Endothelial cell of hepatic sinusoid (primary cell): ENCODE data around the gene NUDT16L1.
"Not testable (repeated sequence)": the region's sequence is repeated elsewhere in the genome, so short reads cannot be mapped to it uniquely, and the experiment has no call there.

Experiments used
- in situ Hi-C: cut with HindIII; loops from 2 replicates; pipeline ENCODE4 v1.10.0; 2017; ENCODE audit warnings: low sequenced_read_pairs

The NUDT16L1 gene

DNA sequence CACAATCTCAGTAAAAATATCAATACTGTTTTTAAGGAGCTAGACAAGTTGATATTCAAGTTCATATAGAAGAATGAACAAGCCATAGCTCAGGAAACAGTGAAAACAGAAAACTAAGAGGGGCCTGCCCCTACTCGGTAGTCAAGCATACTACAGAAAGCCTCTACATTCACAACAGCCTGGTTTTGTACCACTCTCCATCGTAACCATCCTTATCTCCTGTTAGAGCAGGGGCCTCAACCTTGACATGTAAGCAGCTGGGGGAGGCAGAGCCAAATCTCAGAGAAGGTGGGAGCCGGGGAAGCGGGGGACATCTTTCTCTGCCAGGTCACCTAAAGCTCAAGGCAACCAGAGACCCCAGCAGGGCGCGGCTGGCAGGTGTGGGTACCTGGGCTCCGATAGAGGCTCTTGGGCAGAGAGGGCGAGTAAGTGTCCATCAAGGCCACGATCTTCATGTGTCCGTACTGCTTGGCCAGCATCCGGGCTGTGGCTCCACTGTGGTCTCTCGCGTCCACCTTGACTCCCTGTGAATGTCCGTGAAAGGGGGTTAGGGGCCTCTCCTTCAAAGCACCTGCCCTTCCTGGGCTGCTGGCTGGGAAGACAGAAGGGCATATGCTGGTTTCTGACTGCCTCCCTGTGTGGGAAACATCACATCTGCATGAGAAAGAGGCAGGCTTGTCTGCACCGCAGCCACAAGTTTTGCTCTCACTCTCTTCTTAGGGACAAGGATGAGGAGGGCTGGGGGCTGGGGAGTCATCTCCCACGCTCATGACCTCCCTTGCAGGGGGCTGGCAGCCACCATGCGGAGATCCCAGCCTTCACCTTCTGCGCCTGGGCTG is 20.5 kb downstream of the NUDT16L1 start:
- in situ Hi-C loops: no loop called here

DNA sequence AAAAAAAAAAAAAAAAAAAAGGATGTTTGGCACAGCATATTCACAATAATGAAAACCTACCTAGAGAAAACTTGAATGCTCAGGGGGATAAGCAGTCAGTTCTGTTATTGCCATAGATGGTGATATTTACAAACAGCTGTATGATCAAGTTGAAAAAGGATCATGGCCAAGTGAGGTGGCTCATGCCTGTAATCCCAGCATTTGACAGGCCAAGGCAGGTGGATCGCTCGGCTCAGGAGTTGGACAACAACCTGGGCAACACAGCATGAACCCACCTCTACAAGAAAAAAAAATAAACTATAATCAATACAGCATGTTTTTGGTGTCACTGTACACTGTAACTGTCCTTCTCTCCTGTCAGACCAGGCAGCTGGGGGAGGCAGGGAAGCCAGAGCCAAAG is 21.6 kb downstream of the NUDT16L1 start:
- in situ Hi-C loops: no loop called here

DNA sequence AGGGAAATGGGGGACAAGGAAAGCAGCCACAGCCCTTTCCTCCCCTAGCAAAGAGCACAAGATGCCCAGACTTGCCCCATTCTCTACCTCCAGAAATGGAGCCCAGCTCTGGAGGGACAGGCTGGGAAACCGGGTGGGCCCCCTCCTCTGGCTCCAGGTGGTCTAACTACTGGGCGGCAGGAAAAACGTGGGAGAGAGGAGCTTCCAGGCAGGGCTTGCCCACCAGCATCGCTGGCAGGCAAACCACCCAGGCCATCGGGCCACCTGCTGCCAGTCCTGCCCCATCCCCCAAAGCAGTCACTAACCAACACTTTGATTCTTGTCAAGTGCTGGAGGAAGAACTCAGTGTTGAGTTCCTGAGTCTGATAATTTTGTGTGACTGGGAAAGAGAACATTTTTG is 25.1 kb downstream of the NUDT16L1 start:
- in situ Hi-C loops: no loop called here

DNA sequence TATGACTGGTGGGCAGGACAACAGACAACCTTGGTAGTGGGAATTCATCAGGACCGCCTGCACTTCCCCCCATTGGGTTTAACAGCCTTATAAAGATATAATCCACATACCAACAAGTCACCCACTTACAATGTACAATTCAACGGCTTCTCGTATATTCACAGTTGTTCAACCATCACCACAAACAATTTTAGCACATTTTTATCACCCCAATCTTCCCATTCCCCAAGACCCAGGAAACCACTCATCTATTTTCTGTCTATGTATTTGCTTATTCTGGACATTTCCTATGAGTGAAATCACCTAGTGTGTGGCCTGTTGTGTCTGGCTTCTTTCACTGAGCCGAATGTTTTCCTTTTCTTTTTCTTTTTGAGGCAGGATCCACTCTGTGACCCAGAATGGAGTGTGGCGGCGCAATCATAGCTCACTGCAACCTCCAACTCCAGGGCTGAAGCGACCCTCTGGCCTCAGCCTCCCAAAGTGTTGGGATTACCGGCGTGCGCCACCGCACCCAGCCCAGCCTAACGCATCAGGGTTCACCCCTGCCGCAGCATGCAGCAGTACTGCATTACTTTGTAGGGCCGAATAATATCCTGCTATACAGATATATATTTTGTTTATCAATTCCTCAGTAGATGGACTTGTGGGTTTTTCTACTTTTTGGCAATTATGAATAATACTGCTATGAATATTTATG is 29.9 kb downstream of the NUDT16L1 start:
- in situ Hi-C loops: no loop called here

- in situ Hi-C loops: no loop called here
Observed at GRCh38 chr16:4724661-4725270, 31.4 kb downstream of the NUDT16L1 start.

- in situ Hi-C loops: no loop called here
Observed at GRCh38 chr16:4726616-4727015, 33.3 kb downstream of the NUDT16L1 start.

- in situ Hi-C loops: no loop called here
Observed at GRCh38 chr16:4728676-4729075, 35.3 kb downstream of the NUDT16L1 start.

- in situ Hi-C loops: no loop called here
Observed at GRCh38 chr16:4729876-4730275, 36.5 kb downstream of the NUDT16L1 start.

- in situ Hi-C loops: no loop called here
Observed at GRCh38 chr16:4733211-4733742, 39.9 kb downstream of the NUDT16L1 start.

- in situ Hi-C loops: no loop called here
Observed at GRCh38 chr16:4733747-4734062, 40.3 kb downstream of the NUDT16L1 start.

- in situ Hi-C loops: no loop called here
Observed at GRCh38 chr16:4734063-4734729, 40.8 kb downstream of the NUDT16L1 start, which contains the start of the genes ANKS3 and DNAAF8. ANKS3 (minus strand) TSS chr16:4734271; CDS start chr16:4730149, 4,122 bp downstream. DNAAF8 (plus strand) TSS chr16:4734537; CDS start chr16:4736515, 1,978 bp downstream.

- in situ Hi-C loops: no loop called here
Observed at GRCh38 chr16:4734730-4735535, 41.6 kb downstream of the NUDT16L1 start.

GRCh38 chr16:4736546-4736945 is 43.2 kb downstream of the NUDT16L1 start:
- in situ Hi-C loops: no loop called here

GRCh38 chr16:4737545-4737944 is 44.2 kb downstream of the NUDT16L1 start:
- in situ Hi-C loops: no loop called here

DNA sequence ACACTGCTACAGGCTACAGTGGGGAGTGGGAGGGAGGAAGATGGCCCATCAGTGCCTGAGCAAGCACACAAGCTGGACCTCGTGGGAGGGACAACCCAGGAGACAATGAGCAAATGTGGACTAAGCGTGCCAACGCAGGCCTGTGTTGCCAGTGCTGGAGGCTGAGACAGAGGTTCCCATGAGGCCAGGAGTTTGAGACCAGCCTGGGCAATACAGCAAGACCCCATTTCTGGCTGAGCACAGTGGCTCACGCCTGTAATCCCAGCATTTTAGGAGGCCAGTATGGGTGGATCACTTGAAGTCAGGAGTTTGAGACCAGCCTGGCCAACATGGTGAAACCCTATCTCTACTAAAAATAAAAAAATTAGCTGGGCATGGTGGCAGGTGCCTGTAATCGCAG is 45.0 kb downstream of the NUDT16L1 start:
- in situ Hi-C loops: not testable (repeated sequence)

- in situ Hi-C loops: no loop called here
Observed at GRCh38 chr16:4743226-4743878, 50.0 kb downstream of the NUDT16L1 start.

DNA sequence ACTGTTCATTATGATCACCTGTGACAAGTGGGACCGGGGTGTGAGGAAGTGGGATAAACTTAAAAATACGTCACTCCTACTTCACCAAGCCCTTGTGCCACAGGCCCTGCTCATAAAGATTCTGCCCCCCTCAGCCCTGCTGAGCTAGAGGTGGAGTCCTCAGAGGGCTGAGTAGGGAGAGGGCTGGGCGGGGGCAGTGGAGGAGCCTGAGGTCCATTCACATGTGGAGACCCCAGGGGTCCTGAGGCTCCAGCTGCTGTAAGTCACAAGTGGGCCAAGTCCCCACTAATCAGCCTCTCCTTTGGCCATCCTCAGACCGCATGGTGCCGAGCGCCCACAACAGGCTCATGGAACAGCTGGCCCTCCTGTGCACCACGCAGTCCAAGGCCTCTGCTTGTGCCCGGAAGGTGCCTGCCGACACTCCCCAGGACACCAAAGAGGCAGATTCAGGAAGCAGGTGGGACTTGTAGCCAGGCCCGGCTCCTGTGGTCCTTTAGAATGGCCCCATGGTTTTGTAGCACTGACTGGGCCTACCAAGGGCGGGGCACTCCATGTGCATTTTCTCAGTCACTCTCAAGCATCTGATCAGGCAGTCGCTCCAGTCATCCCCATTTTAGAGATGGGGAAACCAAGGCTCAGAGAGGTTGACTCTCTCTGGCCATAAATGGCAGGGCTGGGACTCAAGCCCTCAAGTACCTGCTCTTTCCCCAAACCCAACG is 51.4 kb downstream of the NUDT16L1 start:
- in situ Hi-C loops: no loop called here

DNA sequence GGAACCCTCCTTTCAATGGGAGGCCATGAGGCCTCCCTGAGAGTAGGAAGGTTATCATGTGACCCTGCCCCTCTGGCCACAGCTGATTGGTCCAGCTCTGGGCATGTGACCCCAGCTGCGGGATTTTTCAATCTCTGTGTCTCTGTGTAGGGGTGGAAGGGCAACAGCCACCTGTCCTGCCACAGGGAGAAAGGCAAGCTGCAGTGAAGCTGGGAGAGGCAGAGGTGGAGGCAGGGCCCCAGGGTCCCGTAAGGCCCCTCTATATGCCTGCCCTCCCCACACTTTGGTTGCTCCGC is 51.9 kb downstream of the NUDT16L1 start:
- in situ Hi-C loops: no loop called here
